HG02970 (cell line): ENCODE measurements around the gene OFD1.

ENCODE experiments used
- ATAC-seq: cut with Tn5 transposase; IDR thresholded peaks from one replicate; pipeline ENCODE4 v1.9.1; 2021; ENCODE audit warnings: mild to moderate bottlenecking, moderate library complexity, moderate number of reproducible peaks; ENCODE audit not compliant: unreplicated experiment, low FRiP score

The OFD1 gene, protein sequence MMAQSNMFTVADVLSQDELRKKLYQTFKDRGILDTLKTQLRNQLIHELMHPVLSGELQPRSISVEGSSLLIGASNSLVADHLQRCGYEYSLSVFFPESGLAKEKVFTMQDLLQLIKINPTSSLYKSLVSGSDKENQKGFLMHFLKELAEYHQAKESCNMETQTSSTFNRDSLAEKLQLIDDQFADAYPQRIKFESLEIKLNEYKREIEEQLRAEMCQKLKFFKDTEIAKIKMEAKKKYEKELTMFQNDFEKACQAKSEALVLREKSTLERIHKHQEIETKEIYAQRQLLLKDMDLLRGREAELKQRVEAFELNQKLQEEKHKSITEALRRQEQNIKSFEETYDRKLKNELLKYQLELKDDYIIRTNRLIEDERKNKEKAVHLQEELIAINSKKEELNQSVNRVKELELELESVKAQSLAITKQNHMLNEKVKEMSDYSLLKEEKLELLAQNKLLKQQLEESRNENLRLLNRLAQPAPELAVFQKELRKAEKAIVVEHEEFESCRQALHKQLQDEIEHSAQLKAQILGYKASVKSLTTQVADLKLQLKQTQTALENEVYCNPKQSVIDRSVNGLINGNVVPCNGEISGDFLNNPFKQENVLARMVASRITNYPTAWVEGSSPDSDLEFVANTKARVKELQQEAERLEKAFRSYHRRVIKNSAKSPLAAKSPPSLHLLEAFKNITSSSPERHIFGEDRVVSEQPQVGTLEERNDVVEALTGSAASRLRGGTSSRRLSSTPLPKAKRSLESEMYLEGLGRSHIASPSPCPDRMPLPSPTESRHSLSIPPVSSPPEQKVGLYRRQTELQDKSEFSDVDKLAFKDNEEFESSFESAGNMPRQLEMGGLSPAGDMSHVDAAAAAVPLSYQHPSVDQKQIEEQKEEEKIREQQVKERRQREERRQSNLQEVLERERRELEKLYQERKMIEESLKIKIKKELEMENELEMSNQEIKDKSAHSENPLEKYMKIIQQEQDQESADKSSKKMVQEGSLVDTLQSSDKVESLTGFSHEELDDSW

DNA sequence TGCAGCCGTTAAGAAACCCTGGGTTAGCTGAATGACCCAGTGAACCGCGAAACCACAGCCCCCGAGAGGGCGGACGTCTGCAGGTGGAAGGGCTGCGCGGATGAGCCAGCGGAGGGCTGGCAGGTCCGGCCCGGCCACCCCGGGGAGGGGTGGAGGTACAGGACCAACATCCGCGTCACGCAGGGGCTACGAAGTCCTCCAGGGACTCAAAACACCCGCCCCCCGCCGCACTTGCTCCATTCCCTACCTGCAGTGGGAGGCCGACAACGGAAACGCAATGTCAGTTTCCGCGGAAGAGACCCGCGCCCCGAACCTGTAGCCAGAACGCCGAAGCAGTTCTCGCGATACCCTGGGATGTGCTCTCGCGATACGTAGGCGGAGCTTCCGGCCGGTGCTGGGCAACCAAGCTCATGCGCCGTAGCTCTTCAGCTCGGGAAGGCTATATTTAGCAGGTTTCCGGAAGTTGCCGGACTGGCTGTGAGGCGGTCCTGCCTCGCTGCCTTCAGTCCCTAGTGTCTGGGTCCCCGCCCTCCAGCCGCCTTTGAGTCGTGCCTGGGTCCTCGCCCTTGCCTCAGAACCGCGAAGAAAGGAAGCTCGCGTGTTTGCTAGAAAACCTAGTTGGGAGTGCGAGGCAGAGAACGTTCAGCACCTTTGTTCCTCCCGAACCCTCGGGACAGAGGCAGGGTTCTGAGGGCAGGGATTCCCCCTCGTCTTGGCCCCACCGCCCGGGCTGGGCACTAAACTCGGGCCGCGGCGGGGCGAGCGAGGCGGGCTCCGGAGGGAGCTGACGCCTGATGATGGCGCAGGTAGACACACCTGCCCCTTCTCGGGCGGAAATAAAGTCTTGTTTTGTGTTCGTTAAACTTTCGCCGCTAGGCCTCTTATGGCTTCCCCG is at the start of gene OFD1, which contains the start of gene TRAPPC2:
OFD1 (plus strand) TSS at position 471 of the 895 bp plus-strand sequence; CDS start at position 795, 324 bp downstream.
TRAPPC2 (minus strand) TSS at position 343 of the 895 bp plus-strand sequence. CDS start 14,657 bp downstream, outside the sequence.
- ATAC-seq, result peak; percentile 96

DNA sequence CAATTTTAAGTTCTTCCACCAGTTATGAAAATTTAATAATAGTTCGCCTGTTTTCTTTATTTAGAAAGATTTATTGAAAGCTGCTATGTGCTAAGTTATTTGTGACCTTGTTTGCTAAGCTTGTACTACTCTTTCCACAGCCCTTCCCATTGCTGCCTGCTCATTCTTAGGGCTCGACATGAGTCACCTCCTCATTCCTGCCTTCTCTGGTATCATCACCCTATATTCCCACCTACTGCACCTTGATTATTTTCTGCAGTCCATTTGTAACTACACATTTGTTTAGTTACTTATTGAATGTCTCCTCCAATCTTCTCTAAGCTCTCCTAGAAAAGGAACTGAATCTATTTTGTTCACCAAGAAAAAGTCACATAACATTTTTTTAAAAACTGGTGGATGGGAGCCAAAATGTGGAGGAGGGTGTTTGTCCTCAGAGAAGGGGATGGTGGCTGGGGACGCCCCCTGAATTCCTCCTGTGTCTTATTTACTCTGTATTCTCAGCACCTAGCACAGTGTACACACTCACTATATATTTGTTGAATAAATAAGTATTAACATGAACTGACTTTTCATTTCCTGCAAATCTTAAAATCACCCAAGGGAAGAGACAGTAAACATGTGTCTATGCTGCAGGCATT is 49.3 kb upstream of the OFD1 start:
- no peak for ATAC-seq

DNA sequence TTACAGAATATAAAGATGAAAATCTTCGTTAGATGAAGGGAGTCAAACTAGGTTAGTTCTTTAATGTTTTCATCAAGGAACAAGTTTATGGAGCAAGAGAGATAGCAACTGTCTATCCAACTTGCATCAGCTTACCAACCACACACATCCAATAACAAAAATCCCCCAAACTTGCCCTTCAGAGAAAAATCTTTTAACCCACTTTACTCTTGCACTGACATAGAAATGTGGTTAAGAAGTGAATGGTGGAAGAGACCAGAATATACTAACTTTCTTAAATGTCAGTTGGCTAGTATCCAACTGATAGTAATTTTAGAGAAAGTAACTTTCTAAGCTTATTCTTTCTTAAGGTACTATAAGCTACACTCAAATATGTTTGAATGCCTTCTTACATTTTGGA is 47.3 kb upstream of the OFD1 start:
- ATAC-seq, result no peak

DNA sequence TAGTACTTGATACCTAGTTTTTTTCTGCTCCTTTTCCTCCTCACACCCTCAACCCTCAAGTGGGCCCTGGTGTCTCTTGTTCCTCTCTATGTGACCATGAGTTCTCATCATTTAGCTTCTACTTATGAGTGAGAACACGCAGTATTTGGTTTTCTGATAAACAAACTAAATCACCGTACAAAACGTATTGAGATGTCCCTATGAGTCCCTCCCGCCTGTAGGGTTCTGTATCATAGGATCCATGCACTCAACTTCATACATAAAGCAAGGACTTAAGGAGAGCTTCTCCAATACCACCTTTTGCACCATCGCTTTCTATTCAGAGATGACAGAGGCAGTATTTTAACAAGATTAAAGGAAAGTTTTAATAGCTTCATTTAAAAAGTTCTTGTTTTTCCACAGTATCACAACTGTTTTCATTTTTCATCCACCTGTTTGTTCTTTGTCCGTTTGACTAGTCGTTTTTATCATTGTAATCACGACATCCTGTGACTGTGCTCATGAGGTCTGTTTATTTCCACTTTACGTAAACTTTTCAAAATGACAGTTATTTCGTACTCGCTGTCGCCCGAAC is 46.1 kb upstream of the OFD1 start:
- ATAC-seq, result no peak

DNA sequence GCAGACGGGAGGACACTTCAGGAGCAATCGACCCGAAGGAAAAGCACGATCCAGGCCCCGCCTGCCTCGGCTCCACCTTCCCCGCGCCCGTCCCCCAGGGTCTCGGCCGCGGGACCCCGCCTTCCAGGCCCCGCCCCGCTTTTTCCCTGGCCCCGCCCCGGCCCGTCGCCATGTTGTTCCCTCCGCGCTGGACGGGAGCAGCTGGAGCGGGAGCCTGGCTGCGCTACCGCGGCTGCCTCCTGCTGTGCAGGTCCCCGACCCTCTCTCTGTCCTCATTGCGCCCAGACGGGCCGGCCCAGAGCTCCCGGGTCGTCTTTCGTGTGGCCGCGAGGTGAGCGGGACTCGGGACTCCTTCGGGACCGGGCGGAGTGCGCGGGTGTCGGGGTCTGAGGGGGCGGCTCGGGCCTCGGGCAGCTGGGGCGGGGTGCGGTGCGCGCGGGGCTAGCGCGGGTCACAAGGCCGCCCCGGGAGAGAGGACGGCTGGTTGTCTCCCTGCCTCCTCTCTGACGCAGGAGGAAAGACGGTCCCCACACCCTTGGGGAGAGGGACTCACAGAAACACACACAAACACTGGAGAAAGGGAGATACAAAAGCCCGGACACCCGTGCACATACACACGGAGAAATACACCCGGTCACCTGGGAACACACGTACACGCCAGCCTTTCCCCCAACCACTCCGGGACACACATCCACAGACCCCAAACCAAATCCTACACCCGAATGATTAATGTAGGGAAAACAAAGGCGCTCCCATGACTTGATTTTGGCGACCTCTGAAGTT is 45.4 kb upstream of the OFD1 start, which contains the start of gene RAB9A:
RAB9A (plus strand) TSS at position 171 of the 783 bp plus-strand sequence. CDS start 19,619 bp downstream, outside the sequence.
- peak; percentile 75 for ATAC-seq

DNA sequence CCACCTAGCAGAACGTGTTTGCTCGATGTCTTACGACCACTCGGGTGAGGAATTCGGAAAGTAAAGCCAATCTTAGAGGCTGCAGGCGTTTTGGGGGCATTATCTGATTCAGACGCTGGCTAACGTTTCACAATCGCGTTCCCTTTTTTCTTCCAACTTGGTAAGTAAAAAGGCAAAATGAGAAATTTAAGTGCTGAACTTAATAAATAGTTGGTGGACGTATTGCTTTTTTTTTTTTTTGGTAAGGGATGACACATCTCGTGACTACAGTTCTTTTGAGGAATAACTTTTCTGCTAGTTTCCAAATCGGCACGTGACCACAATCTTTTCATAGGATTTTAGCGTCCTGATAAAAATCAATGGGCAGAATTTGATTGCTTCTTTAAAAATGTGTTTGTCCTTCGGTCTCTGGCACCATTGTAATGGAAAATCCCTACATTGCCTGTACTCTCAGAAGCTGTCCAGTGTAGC is 44.8 kb upstream of the OFD1 start:
- ATAC-seq, result no peak

DNA sequence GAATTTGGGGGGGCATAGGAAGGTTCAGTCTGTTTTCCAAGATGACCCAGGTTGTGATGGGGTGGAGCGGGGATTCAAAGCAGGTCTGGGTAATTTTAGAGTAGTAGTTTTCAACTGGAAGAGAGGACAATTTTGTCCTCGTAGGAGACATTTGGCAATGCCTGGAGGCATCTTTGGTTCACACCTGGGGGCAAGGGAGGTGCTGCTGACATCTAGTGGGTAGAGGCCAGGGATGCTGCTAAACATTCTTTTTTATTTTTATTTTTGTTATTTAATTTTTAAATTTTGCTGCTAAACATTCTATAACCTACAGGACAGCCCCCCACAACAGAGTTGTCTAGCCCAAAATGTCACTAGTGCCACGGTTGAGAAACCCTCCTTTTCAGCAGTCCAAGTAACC is 43.7 kb upstream of the OFD1 start:
- no peak for ATAC-seq

DNA sequence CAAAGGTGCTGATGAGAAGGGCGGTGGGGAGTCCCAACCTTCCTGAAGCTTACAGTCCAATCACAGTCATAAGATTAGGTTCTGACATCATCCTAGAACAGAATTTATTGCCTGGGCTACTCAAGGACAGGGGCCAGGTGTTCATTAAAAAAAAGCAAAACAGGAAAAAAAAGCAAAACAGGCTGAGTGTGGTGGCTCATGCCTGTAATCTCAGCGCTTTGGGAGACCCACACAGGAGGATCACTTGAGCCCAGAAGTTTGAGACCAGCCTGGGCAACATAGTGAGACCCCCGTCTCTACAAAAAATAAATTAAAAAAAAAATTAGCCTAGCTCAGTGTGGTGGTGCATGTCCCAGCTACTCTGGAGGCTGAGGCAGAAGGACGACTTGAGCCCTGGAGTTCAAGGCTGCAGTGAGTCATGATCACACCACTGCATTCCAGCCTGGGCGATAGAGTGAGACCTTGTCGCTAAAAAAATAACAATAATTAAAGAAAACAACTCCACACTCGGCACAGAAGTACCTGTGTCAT is 42.6 kb upstream of the OFD1 start:
- ATAC-seq, result no peak

DNA sequence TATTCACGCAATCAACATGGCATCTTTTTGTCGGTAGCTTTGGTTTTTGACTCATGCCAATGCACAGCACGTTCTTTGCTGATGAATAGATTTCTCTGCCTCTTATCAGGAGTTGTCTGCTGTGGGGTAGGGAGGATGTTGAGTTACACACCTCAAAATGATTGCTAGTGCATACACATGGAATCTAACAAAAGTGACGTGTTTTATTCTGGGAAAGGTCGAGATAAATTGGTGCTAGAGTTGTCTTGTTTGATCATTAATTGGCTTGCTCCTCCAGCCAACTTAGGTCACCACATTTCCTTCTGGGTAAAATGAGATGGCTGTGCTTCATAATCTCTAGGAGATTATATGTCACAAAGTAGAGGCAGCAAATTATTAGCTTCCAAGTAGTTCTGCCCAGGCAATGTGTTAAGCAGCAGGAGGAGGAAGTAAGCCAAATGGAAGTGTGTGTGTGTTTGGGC is 41.7 kb upstream of the OFD1 start:
- no peak for ATAC-seq

DNA sequence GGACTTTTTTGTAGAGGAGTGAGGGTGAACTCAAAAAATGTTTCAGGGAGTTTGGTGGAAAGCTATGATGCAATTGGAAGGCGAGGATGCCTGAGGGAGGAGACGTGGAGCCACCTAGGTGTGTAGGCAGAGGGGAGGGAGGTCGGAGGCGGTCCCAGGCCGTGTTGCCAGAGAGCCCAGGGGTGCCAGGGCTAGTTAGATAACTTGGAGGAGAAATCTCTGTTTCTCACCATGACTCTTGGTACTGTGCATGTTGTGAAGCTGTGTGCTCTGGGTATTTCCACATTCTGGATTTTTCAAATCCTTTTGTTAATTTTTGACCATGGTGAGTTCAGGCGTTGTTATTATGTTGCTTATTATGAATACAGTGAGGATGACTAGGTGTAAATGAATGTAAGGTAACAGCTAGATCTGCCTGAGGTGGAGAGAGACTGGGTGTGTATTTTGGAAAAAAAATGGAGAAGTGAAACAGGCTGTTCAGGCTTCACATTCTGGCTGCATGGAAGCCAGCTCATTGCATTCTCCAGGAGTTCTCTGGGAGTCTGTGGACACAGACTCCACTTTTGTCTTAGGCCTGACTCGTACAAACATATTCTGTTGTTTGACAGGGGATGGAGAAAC is 41.1 kb upstream of the OFD1 start:
- no peak for ATAC-seq

DNA sequence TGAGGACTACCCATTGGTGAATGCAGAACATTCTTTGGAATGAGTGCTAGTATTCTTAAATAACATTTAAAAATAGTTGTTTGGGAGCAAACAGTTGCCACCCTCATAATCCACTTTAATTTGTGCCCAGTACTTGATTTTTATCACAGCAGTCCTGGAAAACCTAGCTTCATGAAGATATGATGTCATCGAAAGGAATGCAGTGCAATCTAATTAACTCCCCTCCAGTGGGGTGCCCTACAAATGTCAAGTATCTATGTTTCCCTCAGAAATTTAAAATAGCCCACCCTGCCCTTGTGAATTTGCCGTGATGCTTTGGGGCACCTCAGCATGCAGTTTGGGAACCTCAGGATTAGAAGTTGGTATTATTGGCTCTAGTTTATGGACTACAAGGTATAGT is 40.2 kb upstream of the OFD1 start:
- ATAC-seq, result no peak

DNA sequence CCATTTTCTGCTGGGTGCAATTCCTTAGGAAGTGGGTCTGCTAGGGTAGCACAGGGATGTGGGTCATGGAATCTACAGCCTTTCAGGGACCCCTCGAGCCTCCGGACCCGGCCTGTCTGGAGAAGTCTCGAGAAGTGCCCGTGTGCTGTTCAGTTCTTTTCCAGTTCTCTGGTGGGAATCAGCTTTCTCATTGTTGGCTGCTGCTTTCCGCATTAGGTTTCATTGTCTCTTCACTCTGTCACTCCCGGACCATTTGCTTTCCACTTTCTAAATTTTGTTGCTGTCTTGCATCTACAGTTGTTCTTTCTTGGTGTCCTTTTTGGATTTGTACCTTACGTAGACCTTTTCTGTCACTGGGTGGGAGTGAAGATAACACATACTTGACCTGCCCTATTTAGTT is 39.6 kb upstream of the OFD1 start:
- no peak for ATAC-seq

DNA sequence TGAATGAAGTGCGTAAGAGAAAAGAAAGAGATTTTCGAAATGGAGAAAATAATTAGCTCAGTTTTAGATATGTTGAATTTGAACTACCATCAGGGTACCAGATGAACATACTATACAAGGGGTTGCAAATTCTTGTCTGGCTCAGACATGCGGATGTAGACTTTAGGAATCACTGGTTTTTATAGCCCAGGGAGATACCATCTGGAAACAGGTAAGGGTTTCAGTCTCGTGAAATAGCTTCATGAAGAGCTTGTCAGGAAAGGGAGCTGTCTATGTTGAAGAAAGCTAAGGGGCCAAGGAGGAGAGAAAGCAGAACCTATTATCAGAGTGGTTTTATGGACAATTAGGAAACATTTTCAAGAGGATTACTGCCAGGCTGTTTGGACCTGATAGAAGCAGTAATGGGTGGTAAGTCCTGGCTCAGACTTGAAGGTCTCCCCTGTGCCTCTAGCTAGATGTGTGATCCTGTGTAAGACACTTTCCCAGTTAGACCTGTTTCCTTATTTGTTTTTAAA is 38.9 kb upstream of the OFD1 start:
- no peak for ATAC-seq

DNA sequence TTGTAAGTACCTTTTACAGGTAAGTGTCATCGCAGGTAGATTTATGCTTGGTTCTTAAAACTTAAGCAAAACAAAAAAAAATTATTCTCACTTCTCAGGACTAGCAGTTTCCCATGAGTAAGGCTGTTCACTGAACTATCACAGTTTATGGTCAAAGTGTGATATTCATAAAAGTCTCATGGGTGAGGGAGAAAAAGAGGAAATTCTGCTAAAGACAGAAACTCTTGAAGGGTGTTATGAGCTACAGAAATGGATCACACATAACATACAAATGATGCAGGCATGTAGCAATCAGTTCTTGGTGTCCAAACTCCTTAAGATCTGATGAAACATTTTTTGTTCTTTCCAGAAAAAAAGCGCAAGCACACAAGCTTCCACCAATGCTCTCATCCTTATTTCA is 37.1 kb upstream of the OFD1 start:
- ATAC-seq, result no peak

DNA sequence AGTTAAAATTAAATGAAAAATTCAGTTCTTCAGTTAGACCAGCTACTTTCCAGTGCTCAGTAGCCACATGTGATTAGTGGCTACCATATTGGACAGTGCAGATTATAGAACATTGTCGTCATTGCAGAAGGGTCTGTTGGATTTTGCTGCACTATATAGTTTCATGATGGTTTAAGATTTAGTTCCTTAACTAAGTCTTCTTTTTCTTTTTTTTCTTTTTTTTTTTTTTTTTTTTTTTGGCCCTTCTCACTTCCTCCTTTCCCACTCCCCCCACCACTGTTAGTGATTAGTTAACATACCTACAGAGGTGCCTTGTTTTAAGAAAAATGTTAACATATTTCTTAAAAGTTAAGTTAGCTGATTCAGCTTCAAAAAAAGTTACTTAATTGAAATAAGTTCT is 36.6 kb upstream of the OFD1 start:
- no peak for ATAC-seq

DNA sequence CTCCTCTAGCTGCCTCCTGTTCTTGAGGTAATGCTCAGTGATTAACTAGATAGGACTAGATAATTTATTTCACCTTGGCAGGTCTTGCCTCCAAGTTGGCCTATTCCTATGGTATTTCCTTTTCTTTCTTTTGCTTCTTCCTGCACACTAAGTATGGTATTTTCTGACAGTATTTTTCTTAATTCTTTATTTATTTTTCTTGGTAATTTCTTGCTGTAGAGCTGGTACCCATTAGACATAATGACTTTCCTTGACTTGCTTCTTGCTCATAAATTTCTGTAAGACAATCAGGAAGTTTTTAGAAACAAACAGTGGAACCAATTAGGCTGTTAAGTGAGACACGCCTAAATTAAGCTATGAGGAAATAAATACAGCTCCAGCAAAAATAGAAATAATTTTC is 36.1 kb upstream of the OFD1 start:
- no peak for ATAC-seq

DNA sequence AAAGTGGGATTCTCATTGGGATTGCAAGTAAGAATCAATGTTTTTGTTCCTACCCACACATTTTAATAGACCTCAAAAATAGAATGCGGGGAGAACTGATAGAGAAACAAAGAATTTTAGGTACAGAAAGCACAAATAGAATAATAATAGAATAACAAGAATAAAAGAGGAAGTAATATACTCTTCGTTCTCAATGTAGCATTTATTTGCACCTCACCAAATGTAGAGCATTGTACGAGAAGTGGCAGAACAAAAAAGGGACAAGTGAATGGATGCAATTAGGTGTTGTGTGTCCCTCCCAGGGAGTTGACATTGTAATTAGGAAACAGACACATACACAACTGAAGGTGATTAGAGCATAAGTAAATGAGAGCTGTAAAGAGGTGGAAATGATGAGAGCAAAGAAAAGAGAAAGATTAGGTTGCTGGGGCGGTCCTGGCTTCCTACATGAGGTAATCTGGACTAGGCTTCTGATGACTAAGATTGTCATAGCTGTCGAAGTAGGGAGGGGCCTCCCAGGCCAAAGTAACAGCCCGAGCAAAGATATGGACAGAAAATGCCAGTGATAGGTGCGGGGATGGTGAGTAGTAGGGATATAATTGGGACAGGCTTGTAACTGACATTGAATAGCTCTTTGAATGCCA is 35.2 kb upstream of the OFD1 start:
- ATAC-seq, result no peak
